ENCODE measurements around the gene TLE1. TPM values are rescaled to one million over a fixed set of nuclear protein-coding genes. Genes with fewer than 3 reads are reported as not detected.

Gene TLE1
- total and polyA plus RNA-seq, 10 of the 15 experiments (the other 5 are each of a cell fraction or from before 2014, with no cell fraction given): 0.04 to 0.23 (median 0.10) TPM; not detected in 6

GRCh38 chr9:81600631-81601030, 88.7 kb downstream of the TLE1 start (continued):
- TF ChIP-seq HDGF (IDR thresholded peaks at IDR 0.05) (no peak), FOXK2 (IDR thresholded peaks at IDR 0.05) (no peak), MEF2A (IDR thresholded peaks at IDR 0.05; ENCODE audit: insufficient read depth, low read depth, low read length) (no peak), RELB (IDR thresholded peaks at IDR 0.05; ENCODE audit: low read depth) (no peak), JUND (IDR thresholded peaks at IDR 0.05; ENCODE audit: low read depth, low read length) (no peak), SUZ12 (IDR thresholded peaks at IDR 0.05; ENCODE audit: unreplicated experiment) (no peak), BCL11A (IDR thresholded peaks at IDR 0.05; ENCODE audit: low read depth, low read length) (no peak), ATF7 (IDR thresholded peaks at IDR 0.05; ENCODE audit: low read depth) (no peak), FOXM1 (IDR thresholded peaks at IDR 0.05; ENCODE audit: low read depth, low read length) (no peak)

- ChIA-PET SMC1A (ENCODE audit: uncharacterized antibody, unreplicated experiment) (no interaction called here), CTCF (no interaction called here), POLR2A (interaction anchor here (0.7 kb wide), 1 partner anchor 1671 kb away, joined by 5 read pairs; no protein-coding TSS in a partner anchor), RAD21 (ENCODE audit: unreplicated experiment) (no interaction called here)
- Histone ChIP-seq H4K20me1 (ENCODE audit: control insufficient read depth, insufficient read depth) (no peaks in the 10 kb centered on the region), H3K79me2 (ENCODE audit: control insufficient read depth, insufficient read depth, low read length) (no peaks in the 10 kb centered on the region), H3K27ac (ENCODE audit: control insufficient read depth, insufficient read depth) (no peak overlapping the region), H3K4me1 (ENCODE audit: control insufficient read depth, insufficient read depth, low read length) (no peaks in the 10 kb centered on the region), H3K9ac (ENCODE audit: control insufficient read depth, insufficient read depth, low read length) (no peak overlapping the region), H3K36me3 (ENCODE audit: control insufficient read depth in 2 of 2, insufficient read depth in 2 of 2, low read length in 1 of 2) (no peaks in the 10 kb centered on the region), H3K9me3 (replicated peaks; ENCODE audit: control insufficient read depth, insufficient read depth, low read length) (no peaks in the 10 kb centered on the region; the same call in 2 of the 3 replicates), H3K4me2 (ENCODE audit: control insufficient read depth, insufficient read depth) (no peak overlapping the region), H2AFZ (ENCODE audit: control insufficient read depth, low read depth, low read length) (no peak overlapping the region), H3K4me3 (no peak overlapping the region), H3K27me3 (replicated peaks in 1 of 2; ENCODE audit: control insufficient read depth in 2 of 2, insufficient read depth in 2 of 2, low read length in 1 of 2) (no peaks in the 10 kb centered on the region)
- FAIRE-seq (no peak), ATAC-seq (no peak), DNase-seq (ENCODE audit: low read depth, low spot score) (no peak)
- TF ChIP-seq BCLAF1 (IDR thresholded peaks at IDR 0.05) (no peak), DPF2 (IDR thresholded peaks at IDR 0.05) (no peak), TBL1XR1 (IDR thresholded peaks at IDR 0.05; ENCODE audit: low read depth, low read length) (no peak), CREB1 (IDR thresholded peaks at IDR 0.05; ENCODE audit: low read depth) (no peak), ZNF217 (IDR thresholded peaks at IDR 0.05) (no peak)
- intact Hi-C loops (cut with micrococcal nuclease; ENCODE audit: unreplicated experiment) (no loop called here), in situ Hi-C loops (cut with MboI) (no loop called here)
- BruUV-seq (replicated peaks): no TSS peak
- 11% methylated on average over 1 of the region's 1 CpG for WGBS (ENCODE audit: insufficient coverage, insufficient replicate concordance, low lambda C conversion rate, missing lambda C conversion rate)
Measured at GRCh38 chr9:81599837-81600236, 89.5 kb downstream of the TLE1 start.

Measured in GM12878 (cell line).